Measurements from ENCODE around the gene C18orf63.
"Not testable (repeated sequence)": the region's sequence is repeated elsewhere in the genome, so short reads cannot be mapped to it uniquely, and the experiment has no call there.

The C18orf63 gene

DNA sequence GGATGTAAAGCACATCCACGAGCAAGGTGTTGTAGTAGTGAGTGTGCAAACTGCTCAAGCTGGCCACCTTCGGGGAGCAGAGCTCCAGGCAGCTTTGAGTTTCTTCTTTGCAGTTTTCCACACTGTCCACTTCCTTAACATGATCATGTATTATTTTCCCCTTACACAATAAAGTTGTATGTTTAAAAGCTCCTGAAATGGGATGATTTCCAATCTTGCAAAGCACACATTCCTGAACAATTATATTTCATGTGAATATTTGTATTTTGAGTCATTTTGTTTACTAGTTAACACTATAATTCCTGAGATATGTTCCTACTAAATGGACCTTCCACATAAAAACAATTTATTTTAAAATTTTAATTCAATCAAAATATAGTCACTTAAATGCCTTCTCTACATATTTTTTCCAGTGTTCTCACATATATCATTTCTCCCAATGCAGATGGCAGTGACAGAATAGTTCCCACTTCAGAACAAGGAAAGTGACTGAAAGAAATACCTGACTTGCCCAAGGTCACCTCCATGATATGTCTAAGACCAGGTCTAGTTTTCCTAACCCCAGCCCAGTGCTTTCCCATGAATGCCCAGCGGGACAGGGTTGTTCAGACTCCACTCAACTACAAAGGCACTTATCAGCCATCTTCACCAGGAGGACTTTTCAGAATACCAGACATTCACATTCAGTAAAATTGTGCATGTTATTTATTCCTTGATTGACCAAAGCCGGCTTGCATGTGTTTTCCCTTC lies 29.4 kb upstream of the C18orf63 start:
- DNase-seq (ENCODE audit: low read depth in 2 of 2, low spot score in 1 of 2), result no peak

DNA sequence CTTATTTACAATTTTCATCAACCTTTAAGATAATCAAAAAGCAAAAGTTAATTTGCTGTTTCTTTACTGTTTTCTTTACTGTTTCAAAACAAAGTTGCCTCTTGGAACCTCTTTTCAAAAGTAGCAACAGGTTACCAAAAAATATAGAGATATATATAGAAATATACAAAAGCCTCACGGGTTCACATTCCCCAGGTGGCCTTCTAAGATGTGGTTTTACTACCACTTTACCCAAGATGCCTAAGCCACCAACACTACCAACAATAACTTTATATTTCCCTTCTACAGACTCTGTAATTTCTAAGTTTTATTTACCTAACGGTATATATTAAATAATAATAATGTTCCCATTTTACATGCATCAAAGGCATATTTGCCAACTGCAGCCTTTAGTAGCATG lies 28.8 kb upstream of the C18orf63 start:
- DNase-seq (ENCODE audit: low read depth in 2 of 2, low spot score in 1 of 2), result no peak

DNA sequence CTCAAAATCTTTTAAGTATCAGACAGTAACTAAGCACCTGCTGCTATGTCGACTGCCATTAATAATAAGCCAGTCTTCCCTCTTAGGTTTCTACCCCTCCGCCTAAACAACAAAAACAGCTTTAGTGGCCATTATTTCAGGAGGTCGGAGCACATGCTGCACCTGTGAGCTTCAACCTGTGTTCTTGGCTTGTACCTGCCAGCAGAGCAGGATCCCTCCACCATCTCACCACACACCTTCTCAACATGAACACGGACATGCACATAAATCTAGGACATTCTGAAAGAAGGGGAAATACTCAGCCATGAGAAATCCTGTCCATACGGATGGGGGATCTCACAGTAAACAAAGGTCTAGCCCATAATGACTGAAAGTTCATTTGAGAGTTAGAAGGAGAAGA lies 27.6 kb upstream of the C18orf63 start:
- DNase-seq (ENCODE audit: low read depth in 2 of 2, low spot score in 1 of 2), result no peak

DNA sequence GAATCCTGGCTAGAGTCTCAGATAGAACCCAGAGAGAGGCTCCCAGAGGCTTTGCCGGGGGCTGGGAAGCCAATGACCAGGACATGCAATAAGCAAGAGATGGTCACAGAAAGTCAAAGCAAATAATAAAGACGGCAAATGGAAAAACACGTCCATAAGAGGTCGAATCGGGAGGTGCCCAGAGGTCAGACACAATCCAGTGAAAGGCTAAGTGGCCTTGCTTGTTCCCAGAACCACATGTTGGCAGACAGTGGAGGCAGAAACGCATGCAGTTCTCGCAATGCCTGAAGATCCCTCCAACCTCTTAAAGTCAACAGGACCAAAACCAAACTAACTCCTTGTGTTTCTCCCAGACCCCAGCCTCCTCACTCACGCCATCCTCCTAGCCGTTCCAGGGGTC lies 26.9 kb upstream of the C18orf63 start:
- no peak for DNase-seq (ENCODE audit: low read depth in 2 of 2, low spot score in 1 of 2)

DNA sequence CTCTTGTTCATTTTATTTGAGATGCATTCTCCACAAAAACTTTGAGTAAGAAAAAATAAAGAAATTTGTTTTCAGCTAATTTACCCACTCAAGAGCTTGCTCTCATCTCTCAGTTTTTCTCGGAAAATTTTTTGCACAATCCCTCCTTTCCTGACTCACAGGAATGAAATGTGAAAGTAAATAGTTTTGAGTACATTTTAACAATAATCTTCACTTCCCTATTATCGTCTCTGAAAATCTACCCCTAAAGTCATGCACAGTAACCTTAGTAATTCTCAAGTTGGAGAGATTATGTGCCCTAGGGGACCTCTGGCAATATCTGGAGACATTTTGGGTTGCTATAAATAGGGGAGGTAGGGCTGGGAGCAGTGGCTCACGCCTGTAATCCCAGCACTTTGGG lies 26.5 kb upstream of the C18orf63 start:
- DNase-seq (ENCODE audit: low read depth in 2 of 2, low spot score in 1 of 2), result no peak

DNA sequence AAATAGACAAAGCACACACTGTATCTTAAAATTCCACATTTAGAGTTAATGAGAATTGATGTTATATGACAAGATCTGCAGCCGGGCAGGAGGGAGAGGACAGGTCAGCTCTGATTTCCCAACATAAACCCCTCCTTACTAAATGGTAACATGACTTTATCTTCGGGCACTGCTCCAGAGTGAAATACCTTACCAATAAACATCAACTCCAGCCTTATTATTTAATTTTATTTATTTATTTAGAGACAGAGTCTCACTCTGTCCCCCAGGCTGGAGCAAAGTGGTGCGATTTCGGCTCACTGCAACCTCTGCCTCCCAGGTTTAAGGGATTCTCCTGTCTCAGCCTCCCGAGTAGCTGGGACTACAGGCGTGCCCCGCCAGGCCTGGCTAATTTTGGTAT lies 25.6 kb upstream of the C18orf63 start:
- DNase-seq (ENCODE audit: low read depth in 2 of 2, low spot score in 1 of 2), result no peak

DNA sequence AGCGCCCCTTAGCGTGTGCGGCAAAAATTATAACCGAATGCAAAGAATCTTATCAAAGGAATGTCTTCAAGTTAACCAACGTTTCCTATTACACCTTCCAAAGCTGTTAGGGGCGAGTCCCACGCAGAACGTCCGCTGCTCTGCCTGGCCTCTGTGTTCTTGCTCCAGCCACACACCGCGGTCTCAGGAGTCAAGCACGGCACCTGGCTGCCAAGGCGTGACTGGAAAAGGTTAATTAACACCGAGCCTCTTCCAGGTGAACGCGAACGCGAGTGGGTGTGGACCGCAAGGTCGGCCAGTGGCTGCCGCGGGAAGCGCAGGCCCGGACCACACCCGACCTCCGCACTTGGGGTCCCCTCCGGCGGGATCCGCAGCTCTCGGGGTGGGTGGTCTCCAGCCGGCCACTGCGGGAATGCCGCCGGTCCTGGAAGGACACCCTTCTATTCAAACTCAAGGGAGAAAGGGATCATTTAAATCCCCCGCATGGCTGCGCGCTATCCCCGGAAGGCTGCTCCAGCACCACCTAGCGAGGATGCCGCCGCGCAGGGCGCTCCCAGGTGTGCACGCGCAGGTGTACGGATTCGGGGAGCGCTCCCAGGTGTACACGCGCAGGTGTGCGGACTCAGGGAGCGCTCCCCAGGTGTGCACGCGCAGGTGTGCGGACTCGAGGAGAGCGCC lies 24.7 kb upstream of the C18orf63 start:
- no peak for DNase-seq (ENCODE audit: low read depth in 2 of 2, low spot score in 1 of 2)

DNA sequence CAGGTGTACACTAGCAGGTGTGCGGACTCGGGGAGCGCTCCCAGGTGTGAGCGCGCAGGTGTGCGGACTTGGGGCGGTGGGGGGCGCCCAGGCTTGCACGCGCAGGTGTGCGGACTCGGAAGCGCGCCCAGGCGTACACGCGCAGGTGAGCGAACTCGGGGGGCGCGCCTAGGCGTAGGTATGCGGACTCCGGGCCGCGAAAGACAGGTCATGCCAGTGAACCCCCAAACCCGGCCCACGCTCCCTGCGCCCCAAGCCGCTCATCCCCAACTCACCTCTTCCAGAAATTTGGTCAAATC lies 24.2 kb upstream of the C18orf63 start:
- DNase-seq (ENCODE audit: low read depth in 2 of 2, low spot score in 1 of 2), result no peak

DNA sequence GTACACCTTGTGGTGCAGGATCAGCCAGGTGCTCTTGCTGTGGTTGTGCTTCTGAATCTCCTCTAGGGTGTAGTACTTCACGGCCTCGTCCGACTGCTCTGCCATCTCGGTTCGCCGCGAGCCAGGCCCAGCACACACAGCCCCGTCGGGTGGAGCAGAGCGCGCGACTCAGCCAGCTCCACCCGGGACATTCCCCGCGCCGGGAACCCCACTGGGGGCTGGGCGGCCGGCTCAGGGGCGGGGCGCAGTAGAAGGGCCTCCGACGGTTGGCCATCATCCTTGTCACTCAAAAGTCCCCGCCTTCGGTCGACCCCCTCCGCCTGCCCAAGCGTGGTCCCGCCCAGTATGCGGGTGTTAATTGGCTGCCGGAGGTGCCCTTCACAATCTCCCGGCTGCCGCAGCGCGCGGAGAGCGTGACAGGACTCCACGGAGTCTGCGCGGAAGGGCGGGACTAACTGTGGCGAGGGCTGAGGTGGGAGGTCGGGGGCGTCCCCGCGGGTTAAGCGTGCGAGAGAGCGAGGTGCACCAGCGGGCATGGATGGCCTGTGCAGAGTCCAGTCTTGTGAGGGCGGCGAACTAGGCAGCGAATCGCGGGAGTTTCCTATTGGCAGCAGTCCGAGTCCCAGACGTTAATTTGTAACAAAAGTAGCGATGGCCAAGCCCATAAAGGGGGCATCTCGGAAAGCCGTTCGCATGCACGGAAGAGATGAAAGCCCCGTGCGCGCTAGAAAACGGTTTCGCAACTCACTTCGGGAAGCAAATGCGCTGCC lies 23.7 kb upstream of the C18orf63 start, which contains the start of gene CYB5A:
TSS of gene CYB5A (minus strand) at position 193 of the 770 bp plus-strand sequence. CDS start at position 105, 88 bp downstream.
- DNase-seq (ENCODE audit: low read depth in 2 of 2, low spot score in 1 of 2), result peak; percentile 98

DNA sequence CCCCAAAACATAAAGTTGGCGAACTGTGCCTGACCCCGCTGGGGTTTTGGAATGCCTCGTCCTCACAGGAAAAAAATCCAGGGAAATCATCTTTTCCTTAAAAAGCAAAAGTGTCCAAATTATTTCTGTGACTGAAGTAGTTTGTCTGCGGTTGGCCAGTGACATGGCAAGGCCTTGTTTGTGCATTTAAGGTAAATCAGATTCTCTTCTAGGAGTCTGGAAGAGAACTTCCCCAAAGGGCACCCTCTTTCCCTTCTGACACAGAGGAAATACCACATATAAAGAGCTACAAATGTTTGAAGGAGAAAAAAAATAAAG lies 23.1 kb upstream of the C18orf63 start:
- DNase-seq (ENCODE audit: low read depth in 2 of 2, low spot score in 1 of 2), result no peak

DNA sequence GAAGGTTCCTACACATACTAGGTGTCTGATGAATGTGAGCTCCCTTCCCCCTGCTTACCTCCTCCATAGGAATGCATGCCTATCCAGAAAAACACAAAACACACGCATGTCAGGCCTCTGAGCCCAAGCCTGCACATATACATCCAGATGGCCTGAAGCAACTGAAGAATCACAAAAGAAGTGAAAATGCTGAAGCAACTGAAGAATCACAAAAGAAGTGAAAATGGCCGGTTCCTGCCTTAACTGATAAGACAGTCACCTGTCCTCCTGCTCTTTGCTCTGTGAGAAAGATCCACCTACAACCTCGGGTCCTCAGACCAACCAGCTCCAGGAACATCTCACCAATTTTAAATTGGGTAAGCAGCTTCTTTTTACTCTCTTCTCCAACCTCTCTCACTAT lies 22.7 kb upstream of the C18orf63 start:
- not testable (repeated sequence) for DNase-seq (ENCODE audit: low read depth in 2 of 2, low spot score in 1 of 2)

DNA sequence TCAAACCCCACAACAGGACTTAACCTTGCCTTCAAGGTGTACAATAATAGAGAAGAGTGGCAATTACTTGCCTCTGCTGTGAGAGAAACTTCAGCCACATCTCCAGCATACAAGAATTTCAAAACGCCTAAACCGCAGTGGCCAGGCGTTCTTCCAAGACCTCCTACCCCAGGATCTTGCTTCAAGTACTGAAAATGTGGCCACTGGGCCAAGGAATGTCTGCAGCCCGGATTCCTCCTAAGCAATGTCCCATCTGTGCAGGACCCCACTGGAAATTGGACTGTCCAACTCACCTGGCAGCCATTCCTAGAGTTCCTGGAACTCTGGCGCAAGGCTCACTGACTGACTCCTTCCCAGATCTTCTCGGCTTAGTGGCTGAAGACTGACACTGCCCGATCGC lies 21.1 kb upstream of the C18orf63 start:
- no peak for DNase-seq (ENCODE audit: low read depth in 2 of 2, low spot score in 1 of 2)

DNA sequence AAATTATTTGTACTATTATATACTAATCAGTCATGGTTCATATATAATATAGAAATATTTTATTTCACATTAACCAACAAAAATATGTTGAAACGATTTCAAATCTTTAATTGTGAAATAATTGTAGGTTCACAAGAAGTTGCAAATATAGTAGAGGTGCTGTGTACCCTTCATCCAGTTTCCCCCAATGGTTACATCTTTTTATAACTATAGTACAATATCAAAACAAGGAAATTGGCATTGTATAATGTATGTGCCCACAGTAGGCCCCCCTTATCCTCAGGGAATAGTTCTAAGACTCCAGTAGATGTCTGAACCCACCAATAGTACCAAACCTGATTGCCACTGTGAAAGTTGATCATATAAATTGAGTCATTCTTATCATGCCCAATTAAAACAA lies 16.5 kb upstream of the C18orf63 start:
- DNase-seq (ENCODE audit: low read depth in 2 of 2, low spot score in 1 of 2), result no peak

DNA sequence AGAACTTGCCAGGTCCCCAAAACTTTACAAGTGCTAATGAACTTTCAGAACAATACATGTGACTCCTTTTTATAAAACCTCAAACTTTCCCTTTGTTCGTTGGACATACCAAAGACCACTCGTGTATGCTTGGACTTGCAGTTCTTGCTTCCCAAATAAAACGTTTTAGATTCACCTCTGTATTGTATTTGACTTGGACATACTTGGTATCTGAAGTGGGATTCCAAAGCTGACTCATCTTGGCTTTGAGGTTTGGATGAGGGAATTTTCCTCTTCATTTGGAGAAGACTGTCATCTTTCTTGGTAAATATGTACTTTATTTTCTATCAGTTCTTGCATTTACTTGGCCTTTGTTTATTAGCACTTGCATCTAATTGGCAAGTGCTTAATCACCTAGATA lies 15.9 kb upstream of the C18orf63 start:
- DNase-seq (ENCODE audit: low read depth in 2 of 2, low spot score in 1 of 2), result no peak

DNA sequence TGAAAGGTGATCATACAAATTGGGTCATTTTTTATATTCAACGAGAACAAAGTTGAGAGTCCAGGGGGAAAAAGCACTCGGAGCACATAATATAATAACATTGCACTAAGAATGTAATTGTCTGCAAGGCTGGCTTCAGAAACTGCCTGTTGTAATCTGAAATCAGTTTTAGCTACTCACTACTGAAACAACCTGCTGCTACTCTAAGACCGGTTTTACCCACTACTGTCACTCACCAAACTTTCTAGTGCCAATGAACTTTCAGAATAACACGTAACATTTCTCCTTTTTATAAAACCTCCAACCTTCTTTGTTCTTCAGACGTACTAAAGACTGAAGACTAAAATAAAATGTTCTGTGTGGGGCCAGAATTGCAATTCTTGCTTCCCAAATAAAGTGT lies 12.3 kb upstream of the C18orf63 start:
- no peak for DNase-seq (ENCODE audit: low read depth in 2 of 2, low spot score in 1 of 2)

DNA sequence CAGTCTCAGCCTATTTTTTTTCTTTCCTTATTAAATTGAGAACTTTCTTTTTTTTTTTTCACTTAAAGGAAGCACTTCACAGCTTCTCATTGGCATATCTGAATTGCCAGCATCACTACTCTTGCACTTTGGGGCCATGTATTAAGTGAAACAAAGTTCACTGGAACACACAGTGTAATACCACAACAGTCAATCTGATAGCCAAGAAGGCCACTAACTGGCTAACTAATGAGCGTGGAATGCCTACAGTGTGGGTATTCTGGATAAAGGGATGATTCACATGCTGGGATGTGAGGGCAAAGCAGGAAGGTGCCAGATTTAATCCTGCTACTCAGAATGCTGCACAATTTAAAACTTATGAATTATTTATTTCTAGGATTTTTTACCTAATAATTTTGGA lies 11.7 kb upstream of the C18orf63 start:
- no peak for DNase-seq (ENCODE audit: low read depth in 2 of 2, low spot score in 1 of 2)

DNA sequence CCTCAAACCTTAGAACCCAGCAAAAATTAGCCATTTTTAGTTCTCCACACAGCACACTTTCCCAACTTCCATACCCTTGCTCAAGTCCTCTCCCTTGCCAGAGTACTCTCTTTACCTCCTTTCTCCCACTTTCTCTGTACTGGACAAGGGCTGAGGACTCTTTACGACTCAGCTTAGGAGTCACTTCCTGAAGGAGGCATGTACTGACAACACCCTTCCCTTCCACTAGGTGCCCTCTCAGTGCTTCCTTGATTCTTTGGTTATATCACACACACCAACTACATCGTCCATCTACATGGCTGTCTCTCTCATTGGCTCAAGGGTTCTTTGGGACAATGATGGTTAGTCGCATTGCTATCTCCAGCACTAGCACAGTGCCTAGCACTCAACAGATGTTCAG lies 5.2 kb upstream of the C18orf63 start:
- no peak for DNase-seq (ENCODE audit: low read depth in 2 of 2, low spot score in 1 of 2)

DNA sequence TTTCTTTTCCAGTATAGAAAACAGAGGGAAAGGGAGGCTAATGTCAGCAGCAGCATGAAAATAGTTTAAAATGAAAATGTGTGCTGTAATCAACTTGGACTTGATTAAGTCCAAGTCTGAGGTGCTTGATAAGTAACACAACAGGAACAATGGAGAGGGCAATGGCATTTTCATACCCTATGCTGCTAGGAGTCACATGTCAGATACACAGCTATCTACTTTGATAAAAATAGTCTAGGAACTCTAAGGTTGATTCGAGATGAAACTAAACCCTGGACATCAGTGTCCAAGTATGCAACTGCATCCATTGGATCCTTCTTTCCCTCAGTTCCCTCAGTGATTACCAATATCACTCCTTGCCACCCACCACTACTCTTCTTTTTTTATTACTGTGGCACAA lies 4.6 kb upstream of the C18orf63 start:
- DNase-seq (ENCODE audit: low read depth in 2 of 2, low spot score in 1 of 2), result no peak

DNA sequence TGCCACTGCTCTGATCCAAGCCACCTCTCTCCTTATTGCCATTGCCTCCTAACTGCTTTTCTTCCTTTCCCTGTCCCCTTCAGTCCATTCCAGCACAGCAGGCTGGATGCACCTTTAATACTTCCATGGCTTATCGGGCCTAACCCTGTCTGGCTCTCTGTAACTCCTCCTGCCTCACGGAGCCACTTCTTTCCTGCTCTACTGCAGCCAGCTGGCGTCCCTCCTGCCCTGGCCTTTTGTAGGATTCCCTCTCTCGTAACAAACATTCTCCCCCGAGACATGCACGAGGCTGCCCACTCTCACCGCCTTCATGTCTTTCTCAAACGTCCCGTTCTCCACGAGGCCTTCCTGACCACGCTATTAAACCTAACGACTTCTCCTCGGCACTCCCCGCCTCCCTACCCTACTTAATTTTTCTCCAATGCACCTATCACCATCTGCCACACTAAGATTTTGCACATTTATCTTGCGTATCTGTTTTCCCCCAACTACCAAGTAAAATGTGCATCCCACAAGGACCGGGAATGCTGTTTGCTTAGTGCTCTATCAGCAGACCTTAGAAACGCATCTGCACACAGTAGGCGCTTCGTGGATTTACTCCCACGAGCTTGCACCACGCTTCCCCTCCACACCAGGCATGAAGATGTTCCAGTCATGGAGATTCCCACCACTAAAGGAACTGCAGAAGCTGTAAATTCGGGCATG lies 728 bp upstream of the C18orf63 start:
- DNase-seq (ENCODE audit: low read depth in 2 of 2, low spot score in 1 of 2), result no peak

DNA sequence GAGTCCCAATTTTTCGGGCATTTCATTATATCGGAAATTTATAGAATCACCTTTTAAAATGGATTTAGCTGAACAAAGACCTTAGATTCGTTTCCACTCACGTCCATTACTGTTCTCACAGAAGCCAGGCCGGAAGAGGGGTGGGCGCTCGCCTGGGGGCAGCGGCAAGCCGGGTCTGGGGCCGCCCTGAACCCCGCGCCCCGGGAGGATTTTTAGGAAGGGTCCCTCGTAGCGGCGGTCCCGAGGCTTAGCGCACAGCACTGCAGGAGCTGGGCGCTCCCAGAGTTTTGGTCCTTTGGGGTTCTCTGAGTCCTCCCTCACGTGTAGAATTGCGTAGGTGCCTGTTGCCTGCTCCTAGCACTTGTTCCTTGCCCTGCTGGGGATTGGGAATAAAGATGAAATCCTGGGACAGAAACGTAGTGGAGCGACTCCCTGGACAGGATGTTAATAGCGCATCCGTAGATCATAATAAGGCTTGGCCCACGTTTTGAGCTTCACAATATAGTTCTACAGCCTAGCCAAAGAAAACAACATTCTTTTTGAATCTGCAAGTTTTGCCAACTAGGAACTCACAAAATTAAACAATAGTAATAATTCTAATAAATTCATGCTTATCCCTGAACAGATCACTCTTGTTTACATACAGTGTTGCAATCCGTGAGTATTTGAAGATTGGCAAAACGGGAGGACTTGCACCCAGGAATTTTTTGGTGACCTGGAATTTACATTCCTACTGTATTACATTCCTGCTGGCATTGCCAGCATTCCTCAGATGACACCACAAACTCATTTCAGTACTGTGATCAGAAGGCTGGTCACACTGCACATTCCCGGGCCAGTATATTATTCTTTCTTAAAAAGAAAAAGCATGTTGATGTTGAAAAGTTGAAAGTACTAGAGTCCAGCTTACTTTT lies 875 bp downstream of the C18orf63 start:
- DNase-seq (ENCODE audit: low read depth in 2 of 2, low spot score in 1 of 2), result no peak

DNA sequence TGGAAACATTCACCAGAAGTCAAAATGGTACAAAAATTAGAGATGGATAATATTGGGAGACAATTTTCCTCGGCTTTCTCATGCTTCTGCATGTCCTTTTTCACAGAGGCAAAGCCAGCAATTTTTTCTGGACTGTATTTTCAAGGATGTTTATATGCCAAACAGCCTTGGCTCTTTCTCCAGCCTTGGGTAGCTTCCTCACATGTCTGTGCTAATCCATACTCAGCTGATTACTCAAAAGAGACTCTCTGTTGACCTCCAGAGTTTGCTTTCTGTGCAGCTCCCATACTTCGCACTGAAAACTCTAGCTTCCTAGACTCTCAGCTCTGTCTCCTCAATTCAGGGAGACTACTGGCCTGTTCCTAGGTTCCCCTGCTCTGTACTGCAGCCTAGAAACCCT lies 10.6 kb downstream of the C18orf63 start:
- no peak for DNase-seq (ENCODE audit: low read depth in 2 of 2, low spot score in 1 of 2)
